NCI-H2196 (cell line): ENCODE results near the gene CACFD1.

Experiments used
- DNase-seq: peaks from one replicate; lab custom pipeline; 2025; ENCODE audit not compliant: unreplicated experiment; lab: John Stamatoyannopoulos, UW

The CACFD1 gene

GRCh38 chr9:133496861-133497842 lies 37.4 kb downstream of the CACFD1 start:
- DNase-seq, result no peak

GRCh38 chr9:133499132-133499891 lies 39.5 kb downstream of the CACFD1 start:
- DNase-seq, result no peak

GRCh38 chr9:133499892-133500270 lies 40.1 kb downstream of the CACFD1 start:
- DNase-seq, result no peak

- no peak for DNase-seq
Observed at GRCh38 chr9:133502112-133502511, 42.3 kb downstream of the CACFD1 start.

GRCh38 chr9:133505186-133505830 lies 45.5 kb downstream of the CACFD1 start:
- no peak for DNase-seq

GRCh38 chr9:133505901-133506652 lies 46.3 kb downstream of the CACFD1 start:
- no peak for DNase-seq

- peak; percentile 35 for DNase-seq
Observed at GRCh38 chr9:133506653-133507038, 46.9 kb downstream of the CACFD1 start.

- no peak for DNase-seq
Observed at GRCh38 chr9:133507246-133507965, 47.6 kb downstream of the CACFD1 start.

- DNase-seq, result no peak
Observed at GRCh38 chr9:133508046-133508445, 48.3 kb downstream of the CACFD1 start.

- peak; percentile 92 for DNase-seq
Observed at GRCh38 chr9:133509179-133510083, 49.7 kb downstream of the CACFD1 start.

- DNase-seq, result no peak
Observed at GRCh38 chr9:133510926-133511505, 51.2 kb downstream of the CACFD1 start.

GRCh38 chr9:133511607-133512006 lies 51.8 kb downstream of the CACFD1 start:
- DNase-seq, result no peak

GRCh38 chr9:133512253-133513213 lies 52.8 kb downstream of the CACFD1 start:
- DNase-seq, result no peak

GRCh38 chr9:133513214-133514100 lies 53.7 kb downstream of the CACFD1 start:
- peak; percentile 49 for DNase-seq

GRCh38 chr9:133514460-133515239 lies 54.9 kb downstream of the CACFD1 start:
- DNase-seq, result peak; percentile 64

GRCh38 chr9:133515240-133515610 lies 55.4 kb downstream of the CACFD1 start:
- DNase-seq, result no peak
